Endothelial cell of umbilical vein (primary cell): ENCODE data around the gene ASB1.

Experiments used
- TF ChIP-seq, protein P1 (sequence below), 2 donors: IDR thresholded peaks; 1 replicate in 1 of 2; 2 replicates in 1 of 2; pipeline ENCODE4 v1.5.1; 2011; ENCODE audit warnings: low read length in 2 of 2, mild to moderate bottlenecking in 2 of 2, moderate library complexity in 2 of 2, control low read depth in 1 of 2, inconsistent platforms in 1 of 2, low read depth in 1 of 2; ENCODE audit not compliant: insufficient read depth in 1 of 2; ENCODE audit errors: extremely low read depth in 1 of 2
- TF ChIP-seq, protein P2 (sequence below): IDR thresholded peaks from 2 replicates; pipeline ENCODE4 v1.6.1; 2011; ENCODE audit not compliant: insufficient read depth, insufficient read length

DNA sequence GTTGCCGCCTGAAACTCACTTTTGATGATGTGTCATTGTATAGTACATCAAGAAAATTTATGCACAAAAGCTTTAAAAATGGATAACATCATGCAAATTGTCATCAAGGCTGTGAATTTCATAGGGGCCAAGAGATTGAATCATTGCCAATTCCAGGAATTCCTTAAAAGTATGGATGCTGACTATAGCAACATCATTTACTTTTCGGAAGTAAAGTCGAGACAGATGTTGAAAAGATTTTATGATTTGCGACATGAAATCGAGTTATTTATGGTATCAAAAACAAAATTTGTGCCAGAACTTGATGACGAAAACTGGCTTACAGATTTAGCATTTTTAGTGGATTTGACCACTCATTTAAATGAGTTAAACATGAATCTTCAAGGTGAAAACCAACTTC is 56.3 kb downstream of the ASB1 start:
- TF ChIP-seq, protein P1, sequence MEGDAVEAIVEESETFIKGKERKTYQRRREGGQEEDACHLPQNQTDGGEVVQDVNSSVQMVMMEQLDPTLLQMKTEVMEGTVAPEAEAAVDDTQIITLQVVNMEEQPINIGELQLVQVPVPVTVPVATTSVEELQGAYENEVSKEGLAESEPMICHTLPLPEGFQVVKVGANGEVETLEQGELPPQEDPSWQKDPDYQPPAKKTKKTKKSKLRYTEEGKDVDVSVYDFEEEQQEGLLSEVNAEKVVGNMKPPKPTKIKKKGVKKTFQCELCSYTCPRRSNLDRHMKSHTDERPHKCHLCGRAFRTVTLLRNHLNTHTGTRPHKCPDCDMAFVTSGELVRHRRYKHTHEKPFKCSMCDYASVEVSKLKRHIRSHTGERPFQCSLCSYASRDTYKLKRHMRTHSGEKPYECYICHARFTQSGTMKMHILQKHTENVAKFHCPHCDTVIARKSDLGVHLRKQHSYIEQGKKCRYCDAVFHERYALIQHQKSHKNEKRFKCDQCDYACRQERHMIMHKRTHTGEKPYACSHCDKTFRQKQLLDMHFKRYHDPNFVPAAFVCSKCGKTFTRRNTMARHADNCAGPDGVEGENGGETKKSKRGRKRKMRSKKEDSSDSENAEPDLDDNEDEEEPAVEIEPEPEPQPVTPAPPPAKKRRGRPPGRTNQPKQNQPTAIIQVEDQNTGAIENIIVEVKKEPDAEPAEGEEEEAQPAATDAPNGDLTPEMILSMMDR (IDR thresholded peaks at IDR 0.05; ENCODE audit: extremely low read depth in 1 of 2, insufficient read depth in 1 of 2, low read depth in 1 of 2, low read length in 2 of 2), result no peak
- TF ChIP-seq, protein P2, sequence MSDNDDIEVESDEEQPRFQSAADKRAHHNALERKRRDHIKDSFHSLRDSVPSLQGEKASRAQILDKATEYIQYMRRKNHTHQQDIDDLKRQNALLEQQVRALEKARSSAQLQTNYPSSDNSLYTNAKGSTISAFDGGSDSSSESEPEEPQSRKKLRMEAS, result no peak
